ENCODE measurements around the gene GRB7.
"Not testable (repeated sequence)": the region's sequence is repeated elsewhere in the genome, so short reads cannot be mapped to it uniquely, and the experiment has no call there.

Gene GRB7

GRCh38 chr17:39751016-39751543 is 13.3 kb downstream of the GRB7 start:
- FAIRE-seq (no peak), DNase-seq (ENCODE audit: low spot score) (no peak)

- DNase-seq (ENCODE audit: low spot score) (no peak), FAIRE-seq (no peak)
Measured at GRCh38 chr17:39751637-39752036, 13.9 kb downstream of the GRB7 start.

- DNase-seq (ENCODE audit: low spot score) (no peak), FAIRE-seq (no peak)
Measured at GRCh38 chr17:39752241-39752881, 14.6 kb downstream of the GRB7 start.

GRCh38 chr17:39753514-39754160 is 15.9 kb downstream of the GRB7 start:
- FAIRE-seq, result peak; percentile 76
- peak; percentile 68 for DNase-seq (ENCODE audit: low spot score)

GRCh38 chr17:39754161-39754957 is 16.6 kb downstream of the GRB7 start:
- DNase-seq (ENCODE audit: low spot score) (peak; percentile 97), FAIRE-seq (peak; percentile 20)

- no peak for DNase-seq (ENCODE audit: low spot score)
- no peak for FAIRE-seq
Measured at GRCh38 chr17:39754958-39755553, 17.3 kb downstream of the GRB7 start.

GRCh38 chr17:39755554-39756379 is 18.0 kb downstream of the GRB7 start:
- FAIRE-seq (peak; percentile 63), DNase-seq (ENCODE audit: low spot score) (no peak)

- FAIRE-seq (no peak), DNase-seq (ENCODE audit: low spot score) (no peak)
Measured at GRCh38 chr17:39756380-39757079, 18.8 kb downstream of the GRB7 start.

- DNase-seq (ENCODE audit: low spot score), result no peak
- FAIRE-seq, result no peak
Measured at GRCh38 chr17:39757176-39757662, 19.5 kb downstream of the GRB7 start.

- DNase-seq (ENCODE audit: low spot score) (no peak), FAIRE-seq (no peak)
Measured at GRCh38 chr17:39757931-39758873, 20.5 kb downstream of the GRB7 start.

GRCh38 chr17:39759204-39759603 is 21.5 kb downstream of the GRB7 start:
- DNase-seq (ENCODE audit: low spot score) (no peak), FAIRE-seq (no peak)

- no peak for DNase-seq (ENCODE audit: low spot score)
- FAIRE-seq, result no peak
Measured at GRCh38 chr17:39761861-39762496, 24.2 kb downstream of the GRB7 start.

- no peak for FAIRE-seq
- no peak for DNase-seq (ENCODE audit: low spot score)
Measured at GRCh38 chr17:39763051-39763820, 25.5 kb downstream of the GRB7 start.

- DNase-seq (ENCODE audit: low spot score); FAIRE-seq: not testable (repeated sequence)
Measured at GRCh38 chr17:39764171-39764570, 26.4 kb downstream of the GRB7 start.

GRCh38 chr17:39765175-39765574 is 27.4 kb downstream of the GRB7 start:
- no peak for FAIRE-seq
- no peak for DNase-seq (ENCODE audit: low spot score)

- no peak for DNase-seq (ENCODE audit: low spot score)
- peak; percentile 5 for FAIRE-seq
Measured at GRCh38 chr17:39765766-39766165, 28.0 kb downstream of the GRB7 start.

GRCh38 chr17:39767147-39767546 is 29.4 kb downstream of the GRB7 start:
- FAIRE-seq (no peak), DNase-seq (ENCODE audit: low spot score) (no peak)
